IMR-90 (cell line): ENCODE results near the gene LDLRAD4. TPM values are rescaled to one million over a fixed set of nuclear protein-coding genes. Genes with fewer than 3 reads are reported as not detected.

Experiments
- ATAC-seq: fragments of 200-7000 bp; cut with Tn5 transposase; 2 replicates; pipeline ENCODE4 v1.9.1; 2020; ENCODE audit warnings: low read depth, mild to moderate bottlenecking, moderate library complexity
- BruUV-seq: library from RNA; stranded (reverse); fragments of 400-500 nt; replicated peaks from 2 replicates; lab custom pipeline; 2021; lab: Mats Ljungman, UMichigan
- CTCF ChIA-PET: fragments of 300-600 bp; formaldehyde crosslinking; extraction: SDS; loops from one replicate; lab custom pipeline; 2021; ENCODE audit warnings: antibody characterized with exemption; lab: Yijun Ruan, JAX
- POLR2A ChIA-PET: fragments of 300-600 bp; sonication (Branson Sonifier 250); formaldehyde crosslinking; loops from one replicate; lab custom pipeline; 2022; ENCODE audit warnings: antibody characterized with exemption; ENCODE audit not compliant: unreplicated experiment; lab: Charles Lee
- DNase-seq: peaks from one replicate; pipeline ENCODE4 v3.0.0; 2013
- H2AFZ ChIP-seq: replicated peaks from 2 replicates; pipeline ENCODE3; 2013; ENCODE audit warnings: low read length, mild to moderate bottlenecking; ENCODE audit not compliant: poor library complexity
- H2AK5ac ChIP-seq: 2 replicates; pipeline ENCODE4 v1.6.1; 2013; ENCODE audit warnings: low read depth, low read length, inconsistent platforms
- H2AK9ac ChIP-seq: replicated peaks from 2 replicates; pipeline ENCODE3; 2013; ENCODE audit warnings: mild to moderate bottlenecking, low read depth, low read length, moderate library complexity; ENCODE audit not compliant: poor library complexity
- H2BK120ac ChIP-seq: 2 replicates; pipeline ENCODE4 v1.6.1; 2013; ENCODE audit warnings: low read depth, low read length, inconsistent platforms
- H2BK15ac ChIP-seq: 3 replicates; pipeline ENCODE4 v1.6.1; 2013; ENCODE audit warnings: low read depth, low read length, inconsistent platforms
- H2BK20ac ChIP-seq: 2 replicates; pipeline ENCODE4 v1.6.1; 2013; ENCODE audit warnings: low read depth, mild to moderate bottlenecking, inconsistent platforms, low read length, moderate library complexity
- H2BK5ac ChIP-seq: 2 replicates; pipeline ENCODE4 v1.6.1; 2013; ENCODE audit warnings: mild to moderate bottlenecking, low read depth, low read length, inconsistent platforms; ENCODE audit not compliant: poor library complexity, severe bottlenecking
- H3K14ac ChIP-seq: replicated peaks from 2 replicates; pipeline ENCODE4 v1.6.1; 2013; ENCODE audit warnings: low read depth, low read length, inconsistent platforms
- H3K18ac ChIP-seq: 2 replicates; pipeline ENCODE4 v1.6.1; 2013; ENCODE audit warnings: low read depth, low read length, control low read depth
- H3K23ac ChIP-seq: 2 replicates; pipeline ENCODE4 v1.6.1; 2013; ENCODE audit warnings: low read depth, low read length, inconsistent platforms
- H3K27ac ChIP-seq: 2 replicates; pipeline ENCODE4 v1.5.1; 2013; ENCODE audit warnings: mild to moderate bottlenecking, control low read depth, low read length; ENCODE audit not compliant: insufficient read depth
- H3K27me3 ChIP-seq: 2 replicates; pipeline ENCODE4 v1.6.1; 2013; ENCODE audit warnings: low read length; ENCODE audit not compliant: control insufficient read depth, insufficient read depth
- H3K36me3 ChIP-seq: 2 replicates; pipeline ENCODE4 v1.6.1; 2013; ENCODE audit warnings: low read length, mixed read lengths; ENCODE audit not compliant: control insufficient read depth, insufficient read depth
- H3K4ac ChIP-seq: 2 replicates; pipeline ENCODE4 v1.6.1; 2013; ENCODE audit warnings: low read depth, low read length, inconsistent platforms
- H3K4me1 ChIP-seq: 2 replicates; pipeline ENCODE4 v1.6.1; 2013; ENCODE audit warnings: low read length, mixed read lengths; ENCODE audit not compliant: control insufficient read depth, insufficient read depth
- H3K4me2 ChIP-seq: 2 replicates; pipeline ENCODE4 v1.6.1; 2013; ENCODE audit warnings: low read depth, mild to moderate bottlenecking, control low read depth, low read length, moderate library complexity
- H3K4me3 ChIP-seq: 2 replicates; pipeline ENCODE4 v1.5.1; 2013; ENCODE audit warnings: low read depth, mild to moderate bottlenecking, control low read depth, low read length, moderate library complexity; ENCODE audit not compliant: insufficient read depth
- H3K56ac ChIP-seq: 2 replicates; pipeline ENCODE4 v1.6.1; 2013; ENCODE audit warnings: low read length, inconsistent platforms; ENCODE audit not compliant: insufficient read depth; ENCODE audit errors: extremely low read depth
- H3K79me1 ChIP-seq, 2 experiments: 2 replicates each; pipeline ENCODE4 v1.6.1; 2013; ENCODE audit warnings: low read length in 2 of 2, inconsistent platforms in 1 of 2, low read depth in 1 of 2
- H3K9ac ChIP-seq: 2 replicates; pipeline ENCODE4 v1.6.1; 2013; ENCODE audit warnings: low read depth, low read length, control low read depth
- H3K9me1 ChIP-seq: 2 replicates; pipeline ENCODE4 v1.6.1; 2013; ENCODE audit warnings: low read length, inconsistent platforms; ENCODE audit not compliant: insufficient read depth
- H3K9me3 ChIP-seq: 2 replicates; pipeline ENCODE4 v1.6.1; 2013; ENCODE audit warnings: low read length; ENCODE audit not compliant: control insufficient read depth, insufficient read depth
- H4K20me1 ChIP-seq: 2 replicates; pipeline ENCODE4 v1.6.1; 2013; ENCODE audit warnings: low read length, inconsistent platforms; ENCODE audit not compliant: insufficient read depth
- H4K5ac ChIP-seq: 2 replicates; pipeline ENCODE4 v1.6.1; 2013; ENCODE audit warnings: mild to moderate bottlenecking, low read depth, low read length, control low read depth
- H4K8ac ChIP-seq, 2 experiments: 2 replicates each; pipeline ENCODE4 v1.6.1; 2013; ENCODE audit warnings: low read depth in 2 of 2, low read length in 2 of 2, control low read depth in 1 of 2, inconsistent platforms in 1 of 2
- H4K91ac ChIP-seq: 2 replicates; pipeline ENCODE4 v1.6.1; 2013; ENCODE audit warnings: low read depth, low read length, inconsistent platforms; ENCODE audit not compliant: insufficient read depth
- BHLHE40 ChIP-seq: fragments of 150-350 bp; IDR thresholded peaks from 2 replicates; pipeline ENCODE4 v1.6.1; 2016; ENCODE audit warnings: mild to moderate bottlenecking, low read depth, low read length
- CEBPB ChIP-seq: IDR thresholded peaks from 2 replicates; pipeline ENCODE4 v1.6.1; 2012; ENCODE audit warnings: low read depth, low read length, improper control_type of control experiment
- ELK1 ChIP-seq: fragments of 150-350 bp; IDR thresholded peaks from 2 replicates; pipeline ENCODE4 v1.6.1; 2016; ENCODE audit warnings: low read depth, mild to moderate bottlenecking, low read length, moderate library complexity, borderline replicate concordance
- FOS ChIP-seq: fragments of 150-350 bp; IDR thresholded peaks from 2 replicates; pipeline ENCODE4 v1.6.1; 2016; ENCODE audit warnings: low read depth, low read length
- MAZ ChIP-seq: IDR thresholded peaks from 2 replicates; pipeline ENCODE4 v1.6.1; 2012; ENCODE audit warnings: low read depth, mild to moderate bottlenecking, low read length, improper control_type of control experiment, moderate library complexity, borderline replicate concordance
- NFE2L2 ChIP-seq: fragments of 150-350 bp; IDR thresholded peaks from 2 replicates; pipeline ENCODE4 v1.6.1; 2016; ENCODE audit warnings: low read depth, mild to moderate bottlenecking, low read length
- RAD21 ChIP-seq: IDR thresholded peaks from 2 replicates; pipeline ENCODE4 v1.6.1; 2012; ENCODE audit warnings: low read length, improper control_type of control experiment
- RCOR1 ChIP-seq: IDR thresholded peaks from 2 replicates; pipeline ENCODE4 v1.6.1; 2012; ENCODE audit warnings: mild to moderate bottlenecking, low read length, improper control_type of control experiment; ENCODE audit not compliant: insufficient replicate concordance
- RFX5 ChIP-seq: IDR thresholded peaks from 2 replicates; pipeline ENCODE4 v1.8.0; 2012; ENCODE audit warnings: low read depth, mild to moderate bottlenecking, low read length, moderate library complexity
- SMC3 ChIP-seq: fragments of 150-350 bp; IDR thresholded peaks from 2 replicates; pipeline ENCODE4 v1.6.1; 2016; ENCODE audit warnings: low read depth, mild to moderate bottlenecking, antibody characterized with exemption, low read length, moderate library complexity
- WGBS, 2 experiments: methylation state at CpG; one replicate each; pipeline versions ENCODE4 v1.1.5 to v1.1.7; 2013; ENCODE audit warnings: missing lambda C conversion rate in 2 of 2; ENCODE audit not compliant: insufficient read length in 1 of 2; ENCODE audit errors: extremely low coverage in 2 of 2; 5-methylcytosine and 5-hydroxymethylcytosine counted together
- dilution Hi-C: fragments of 300-500 bp; cut with HindIII; formaldehyde crosslinking; loops from one replicate; pipeline ENCODE4 v1.14.3; 2018; ENCODE audit warnings: low sequenced_read_pairs; ENCODE audit not compliant: unreplicated experiment
- in situ Hi-C: fragments of 300-500 bp; cut with MboI; formaldehyde crosslinking; loops from 3 replicates; pipeline ENCODE4 v1.14.3; 2019; ENCODE audit warnings: low sequenced_read_pairs, inconsistent platforms, mixed read lengths
- intact Hi-C: fragments of 100-400 bp; cut with micrococcal nuclease; formaldehyde crosslinking; loops from 2 replicates; pipeline ENCODE4 v1.10.0; 2022
- polyA plus RNA-seq, 3 experiments: library from polyadenylated mRNA; depleted of rRNA; stranded (reverse); fragments of >200 nt; gene quantifications; 2 replicates each; pipeline ENCODE4 v1.2.3, GENCODE V29; 2012; ENCODE audit warnings: low replicate concordance in 1 of 3
- total RNA-seq: library from RNA; depleted of rRNA; stranded (reverse); fragments of >200 nt; gene quantifications from 2 replicates; pipeline ENCODE4 v1.2.3, GENCODE V29; 2012

The LDLRAD4 gene
- total and polyA plus RNA-seq, 2 of the 4 experiments (the other 2 are of a cell fraction): not detected

- TF ChIP-seq FOS: no peak
Measured at GRCh38 chr18:13253786-13254688, 35.5 kb downstream of the LDLRAD4 start (continued).

- TF ChIP-seq RAD21 (no peak), SMC3 (no peak), RFX5 (no peak), RCOR1 (no peak), MAZ (no peak), BHLHE40 (no peak), ELK1 (no peak), NFE2L2 (no peak), FOS (no peak), CEBPB (no peak)
- H3K9me3 ChIP-seq: no peaks in the 10 kb centered on the region
- H3K4me1 ChIP-seq: no peaks in the 10 kb centered on the region
- H3K4ac ChIP-seq: no peak overlapping the region
- H3K79me1 ChIP-seq: no peaks in the 10 kb centered on the region
- no peak overlapping the region for H3K4me3 ChIP-seq
- no peak overlapping the region for H4K8ac ChIP-seq
- no peak overlapping the region for H2BK15ac ChIP-seq
- H2BK120ac ChIP-seq: no peak overlapping the region
- no peaks in the 10 kb centered on the region for H3K9me1 ChIP-seq
- H2BK5ac ChIP-seq: no peak overlapping the region
- no peak for DNase-seq
- H3K27ac ChIP-seq: no peak overlapping the region
- whole genome bisulfite sequencing, 2 experiments: 74% methylated on average over 3 of the region's 11 CpGs; no CpG with 5 or more reads in 1 of the 2 experiments
- H2AK9ac ChIP-seq: no peak overlapping the region
- intact Hi-C loops: no loop called here
- peaks cover 3% of the 10 kb centered on the region; the same call in 1 of the 2 replicates for H3K27me3 ChIP-seq
- H3K14ac ChIP-seq: no peak overlapping the region
- H3K56ac ChIP-seq: no peak overlapping the region
- no peak overlapping the region for H2AK5ac ChIP-seq
- no peaks in the 10 kb centered on the region for H3K36me3 ChIP-seq
- no peak overlapping the region for H4K91ac ChIP-seq
- no peak overlapping the region for H3K4me2 ChIP-seq
- H3K9ac ChIP-seq: no peak overlapping the region
- H2AFZ ChIP-seq: no peak overlapping the region
- H2BK20ac ChIP-seq: no peak overlapping the region
- ATAC-seq: no peak
- no peak overlapping the region for H3K18ac ChIP-seq
- H4K5ac ChIP-seq: no peak overlapping the region
- H4K20me1 ChIP-seq: no peaks in the 10 kb centered on the region
- no TSS peak for BruUV-seq
- CTCF ChIA-PET: no interaction called here
- in situ Hi-C loops: no loop called here
- POLR2A ChIA-PET: no interaction called here
- H3K23ac ChIP-seq: no peak overlapping the region
- dilution Hi-C loops: no loop called here
Measured at GRCh38 chr18:13254971-13255927, 36.7 kb downstream of the LDLRAD4 start.
